HG02943 (cell line): ENCODE results near the gene RNF208.
"Not testable (repeated sequence)": the region's sequence is repeated elsewhere in the genome, so short reads cannot be mapped to it uniquely, and the experiment has no call there.

Source experiments
- ATAC-seq: cut with Tn5 transposase; IDR thresholded peaks from one replicate; pipeline ENCODE4 v1.9.1; 2021; ENCODE audit warnings: mild to moderate bottlenecking, low read depth, moderate library complexity; ENCODE audit not compliant: unreplicated experiment

RNF208 gene, protein sequence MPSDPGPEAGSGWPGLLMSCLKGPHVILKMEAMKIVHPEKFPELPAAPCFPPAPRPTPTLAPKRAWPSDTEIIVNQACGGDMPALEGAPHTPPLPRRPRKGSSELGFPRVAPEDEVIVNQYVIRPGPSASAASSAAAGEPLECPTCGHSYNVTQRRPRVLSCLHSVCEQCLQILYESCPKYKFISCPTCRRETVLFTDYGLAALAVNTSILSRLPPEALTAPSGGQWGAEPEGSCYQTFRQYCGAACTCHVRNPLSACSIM

DNA sequence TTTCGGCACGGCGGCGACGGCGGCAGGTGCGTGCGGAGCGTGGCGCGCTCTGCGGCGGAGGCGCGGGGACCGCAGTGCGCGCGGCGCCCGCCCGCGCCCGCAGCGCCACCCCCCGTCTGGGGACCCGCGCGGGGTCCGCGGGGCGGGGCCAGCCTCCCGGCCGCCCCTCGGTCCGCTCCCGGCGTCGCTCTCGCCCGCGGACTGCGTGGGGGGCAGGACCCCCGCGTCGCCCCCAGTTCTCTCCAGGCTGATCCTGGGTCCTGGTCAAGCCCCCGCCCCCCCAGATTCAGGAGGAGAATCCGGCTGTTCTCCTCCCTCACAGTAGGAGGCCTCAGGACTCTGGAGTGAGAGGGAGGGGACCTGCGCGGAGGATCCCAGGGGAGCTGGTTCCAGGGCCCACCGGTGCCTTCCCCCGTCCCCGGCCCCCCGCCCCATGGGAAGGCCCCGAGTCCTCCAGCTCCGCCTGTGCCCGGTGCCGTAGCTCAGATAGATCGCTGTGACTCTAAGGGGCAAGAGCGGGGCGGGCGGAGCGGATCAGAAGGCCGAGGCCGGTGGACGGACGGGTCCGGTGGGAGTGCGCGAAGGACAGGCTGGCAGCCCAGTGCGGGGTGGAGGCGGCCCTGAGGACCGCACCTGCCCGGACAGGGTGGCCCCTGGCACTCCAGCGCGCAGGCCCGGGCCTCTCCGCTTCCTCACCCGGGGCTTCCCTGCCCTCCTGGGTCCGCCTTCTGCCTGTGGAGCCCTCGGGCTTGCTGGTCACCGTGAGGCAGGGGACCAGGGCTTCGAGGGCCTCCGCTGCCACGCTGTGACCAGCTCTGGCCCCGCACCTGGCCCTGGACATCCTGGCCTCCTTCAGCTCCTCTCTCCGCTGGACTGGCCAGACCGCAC, at the start of gene RNF208:
RNF208 (minus strand) TSS at position 51 of the 888 bp plus-strand sequence. CDS start 1,028 bp downstream, outside the sequence.
- peak; percentile 2 for ATAC-seq

- no peak for ATAC-seq
Measured at GRCh38 chr9:137271696-137272076, 49.6 kb upstream of the RNF208 start.

- no peak for ATAC-seq
Measured at GRCh38 chr9:137270929-137271695, 49.1 kb upstream of the RNF208 start.

- no peak for ATAC-seq
Measured at GRCh38 chr9:137269231-137269772, 47.3 kb upstream of the RNF208 start.

DNA sequence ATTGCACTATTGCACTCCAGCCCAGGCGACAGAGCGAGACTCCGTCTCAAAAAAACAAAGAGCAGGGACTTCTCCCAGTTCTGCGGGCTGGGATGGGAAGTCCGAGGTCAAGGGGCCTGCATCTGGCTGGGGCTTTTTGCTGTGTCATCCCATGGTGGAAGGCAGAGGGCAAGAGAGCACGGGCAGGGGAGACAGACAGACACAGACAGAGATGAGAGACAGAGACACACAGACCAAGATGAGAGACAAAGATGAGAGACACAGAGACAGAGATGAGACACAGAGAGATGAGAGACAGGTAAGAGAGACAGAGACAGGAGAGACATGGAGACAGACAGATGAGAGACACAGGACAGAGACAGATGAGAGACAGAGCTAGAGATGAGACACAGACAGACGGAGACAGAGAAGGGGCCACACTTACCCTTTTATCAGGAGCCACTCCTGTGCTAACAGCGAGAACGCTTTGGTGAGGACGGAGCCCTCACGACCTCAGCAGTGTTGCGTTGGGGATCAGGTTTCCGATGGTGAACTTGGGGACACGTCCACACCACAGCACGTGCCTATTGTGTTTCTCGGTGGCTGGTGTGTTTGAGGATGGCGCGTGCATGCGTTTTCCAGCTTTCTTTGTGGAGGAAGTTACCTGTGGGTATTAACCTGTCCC, 46.6 kb upstream of the RNF208 start:
- no peak for ATAC-seq

DNA sequence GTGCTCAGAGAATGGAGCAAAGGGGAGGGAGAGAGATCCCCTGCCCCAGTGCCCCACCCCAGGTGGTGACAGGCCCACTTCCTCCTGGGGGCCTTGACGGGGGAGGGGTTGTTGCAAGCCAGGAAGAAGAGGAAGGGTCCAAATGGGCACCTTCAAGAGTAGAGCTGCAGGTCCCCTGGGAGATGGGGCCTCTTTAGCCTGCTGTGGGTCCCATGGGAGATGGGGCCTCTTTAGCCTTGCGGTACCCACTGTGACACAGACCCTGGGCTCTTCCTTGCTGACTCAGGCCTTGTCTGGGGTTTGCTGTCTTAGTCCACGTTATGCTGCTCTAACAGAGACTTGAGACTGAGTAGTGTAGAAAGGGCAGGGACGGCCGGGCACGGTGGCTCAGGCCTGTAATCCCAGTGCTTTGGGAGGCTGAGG, 45.9 kb upstream of the RNF208 start:
- no peak for ATAC-seq

DNA sequence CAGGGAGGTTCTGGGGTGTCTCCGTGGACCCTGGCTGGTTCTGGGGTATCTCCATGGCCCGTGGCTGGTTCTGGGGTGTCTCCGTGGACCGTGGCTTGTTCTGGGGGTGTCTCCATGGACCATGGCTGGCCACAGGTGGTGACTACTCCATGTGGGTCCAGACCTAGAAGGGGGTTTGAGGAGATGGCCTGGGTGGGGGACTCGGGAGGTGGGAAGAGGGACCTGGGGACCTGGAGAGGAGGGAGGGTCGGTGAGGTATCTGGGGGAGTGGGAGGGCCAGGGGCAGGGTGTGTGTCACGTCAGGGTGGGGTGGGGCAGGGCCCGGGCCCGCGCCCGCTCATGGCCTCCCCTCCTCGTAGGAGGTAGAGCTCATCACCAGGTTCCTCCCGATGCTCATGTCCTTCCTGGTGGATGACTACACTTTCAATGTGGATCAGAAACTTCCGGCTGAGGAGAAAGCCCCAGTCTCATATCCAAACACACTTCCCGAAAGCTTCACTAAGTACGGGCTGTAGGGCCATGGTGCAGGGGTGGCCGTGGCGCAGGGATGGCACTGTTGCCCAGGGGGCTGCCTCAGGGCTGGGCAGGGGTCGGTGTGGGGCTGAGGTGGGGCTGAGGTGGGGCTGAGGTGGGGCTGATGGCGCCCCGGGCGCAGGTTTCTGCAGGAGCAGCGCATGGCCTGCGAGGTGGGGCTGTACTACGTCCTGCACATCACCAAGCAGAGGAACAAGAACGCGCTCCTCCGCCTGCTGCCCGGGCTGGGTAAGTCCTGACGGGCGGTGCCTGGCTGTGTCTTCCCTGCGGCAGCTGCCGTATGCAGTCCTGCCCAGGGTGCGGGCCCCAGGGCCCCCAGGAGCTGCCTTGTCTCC, 44.8 kb upstream of the RNF208 start:
- no peak for ATAC-seq

- ATAC-seq, result no peak
Measured at GRCh38 chr9:137266162-137266527, 44.1 kb upstream of the RNF208 start.

GRCh38 chr9:137265496-137266161, 43.6 kb upstream of the RNF208 start:
- no peak for ATAC-seq

- no peak for ATAC-seq
Measured at GRCh38 chr9:137264067-137264466, 42.0 kb upstream of the RNF208 start.

DNA sequence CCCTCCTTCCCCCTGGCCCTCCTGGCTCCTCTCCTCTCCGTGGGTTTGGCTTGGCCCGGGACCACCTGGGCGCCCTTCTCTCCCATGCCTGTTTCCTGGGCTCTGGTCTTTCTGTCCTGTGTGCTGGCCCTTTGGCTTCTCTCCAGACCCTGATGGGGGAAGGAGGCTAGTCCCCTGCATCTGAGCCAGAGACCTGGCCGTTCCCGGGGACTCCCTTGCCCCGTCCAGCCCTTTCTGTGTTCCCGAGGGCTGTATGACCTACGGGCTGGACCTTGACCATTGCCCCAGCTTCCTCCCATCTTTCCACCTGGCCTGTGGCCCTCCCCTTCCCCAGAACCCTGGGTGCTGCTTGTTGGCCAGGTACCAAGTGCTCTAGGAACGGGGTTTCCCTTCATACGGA, 41.5 kb upstream of the RNF208 start:
- ATAC-seq, result no peak

GRCh38 chr9:137262909-137263285, 40.9 kb upstream of the RNF208 start:
- ATAC-seq, result no peak

DNA sequence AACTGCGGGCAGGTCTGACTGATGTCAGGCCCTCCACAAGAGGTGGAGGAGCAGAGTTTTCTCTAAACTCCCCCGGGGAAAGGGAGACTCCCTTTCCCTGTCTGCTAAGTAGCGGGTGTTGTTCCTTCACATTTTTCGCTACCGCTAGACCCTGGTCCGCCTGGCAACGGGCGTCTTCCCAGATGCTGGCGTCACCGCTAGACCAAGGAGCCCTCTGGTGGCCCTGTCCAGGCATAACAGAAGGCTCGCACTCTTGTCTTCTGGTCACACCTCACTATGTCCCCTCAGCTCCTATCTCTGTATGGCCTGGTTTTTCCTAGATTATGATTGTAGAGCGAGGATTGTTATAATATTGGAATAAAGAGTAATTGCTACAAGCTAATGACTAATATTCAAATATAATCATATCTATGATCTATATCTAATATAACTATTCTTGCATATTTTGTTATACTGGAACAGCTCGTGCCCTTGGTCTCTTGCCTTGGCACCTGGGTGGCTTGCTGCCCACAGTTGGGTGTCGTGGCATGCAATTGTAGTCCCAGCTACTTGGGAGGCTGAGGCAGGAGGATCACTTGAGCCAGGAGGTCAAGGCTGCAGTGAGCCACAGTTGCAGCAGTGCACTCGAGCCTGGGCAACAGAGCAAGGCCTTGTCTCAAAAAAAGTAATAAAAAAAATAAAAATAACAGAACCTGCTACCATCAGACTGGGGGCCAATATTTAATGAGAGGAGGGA, 40.3 kb upstream of the RNF208 start:
- ATAC-seq, result not testable (repeated sequence)

GRCh38 chr9:137256856-137257255, 34.8 kb upstream of the RNF208 start:
- ATAC-seq, result no peak

DNA sequence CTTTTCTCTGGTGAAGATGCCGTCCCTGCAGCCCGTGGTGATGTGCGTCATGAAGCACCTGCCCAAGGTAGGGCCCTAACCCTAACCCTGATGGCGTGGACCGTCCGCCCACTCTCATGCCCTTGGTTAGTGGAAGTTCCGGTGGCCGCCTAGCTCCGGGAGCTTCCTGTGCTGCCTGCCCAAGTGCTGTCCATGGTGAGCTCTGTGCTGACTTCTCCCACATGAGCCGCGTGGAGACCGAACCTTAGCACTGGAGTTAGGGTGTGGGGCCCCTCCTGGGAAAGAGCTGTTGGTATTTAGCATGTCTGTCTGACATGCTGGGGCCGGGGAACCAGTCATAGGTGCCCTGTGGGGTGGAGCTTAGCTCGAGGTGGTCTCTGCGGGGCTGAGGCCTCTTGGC, 34.3 kb upstream of the RNF208 start:
- no peak for ATAC-seq

DNA sequence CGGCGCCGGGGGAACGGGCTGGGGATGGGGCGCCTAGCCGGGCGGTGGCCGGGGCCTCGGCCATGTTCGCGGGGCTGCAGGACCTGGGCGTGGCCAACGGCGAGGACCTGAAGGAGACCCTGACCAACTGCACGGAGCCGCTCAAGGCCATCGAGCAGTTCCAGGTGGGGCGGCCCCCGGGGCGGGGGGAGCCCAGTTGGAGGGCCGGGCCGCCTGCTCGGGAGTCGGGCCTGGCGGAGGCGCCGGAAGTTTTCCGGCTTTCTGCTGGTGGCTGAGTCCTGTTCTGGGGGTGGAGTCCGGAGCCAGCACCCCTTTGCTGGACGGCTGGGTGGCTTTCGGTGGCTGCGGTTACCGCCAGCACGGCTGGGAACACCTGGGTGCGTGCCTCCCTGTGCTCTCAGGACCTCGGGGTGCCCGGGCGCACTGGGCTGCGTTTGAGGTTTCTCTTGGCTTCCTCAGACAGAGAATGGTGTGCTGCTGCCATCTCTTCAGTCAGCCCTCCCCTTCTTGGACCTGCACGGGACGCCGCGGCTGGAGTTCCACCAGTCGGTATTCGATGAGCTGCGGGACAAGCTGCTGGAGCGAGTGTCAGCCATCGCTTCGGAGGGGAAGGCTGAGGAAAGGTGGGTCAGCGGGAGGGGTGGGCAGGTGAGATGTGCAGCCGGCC, 33.5 kb upstream of the RNF208 start:
- peak; percentile 25 for ATAC-seq

- ATAC-seq, result peak; percentile 59
Measured at GRCh38 chr9:137254624-137255447, 32.8 kb upstream of the RNF208 start, which contains the start of gene NELFB. Gene NELFB (plus strand): TSS chr9:137255327.
